GM21723 (cell line): ENCODE measurements around the gene RCBTB2.

Source experiments
- ATAC-seq: cut with Tn5 transposase; IDR thresholded peaks from one replicate; pipeline ENCODE4 v1.9.1; 2021; ENCODE audit warnings: mild to moderate bottlenecking, moderate library complexity; ENCODE audit not compliant: unreplicated experiment

The RCBTB2 gene

GRCh38 chr13:48564056-48564455 is 31.2 kb upstream of the RCBTB2 start:
- ATAC-seq: no peak

GRCh38 chr13:48563626-48564025 is 30.7 kb upstream of the RCBTB2 start:
- ATAC-seq: no peak

DNA sequence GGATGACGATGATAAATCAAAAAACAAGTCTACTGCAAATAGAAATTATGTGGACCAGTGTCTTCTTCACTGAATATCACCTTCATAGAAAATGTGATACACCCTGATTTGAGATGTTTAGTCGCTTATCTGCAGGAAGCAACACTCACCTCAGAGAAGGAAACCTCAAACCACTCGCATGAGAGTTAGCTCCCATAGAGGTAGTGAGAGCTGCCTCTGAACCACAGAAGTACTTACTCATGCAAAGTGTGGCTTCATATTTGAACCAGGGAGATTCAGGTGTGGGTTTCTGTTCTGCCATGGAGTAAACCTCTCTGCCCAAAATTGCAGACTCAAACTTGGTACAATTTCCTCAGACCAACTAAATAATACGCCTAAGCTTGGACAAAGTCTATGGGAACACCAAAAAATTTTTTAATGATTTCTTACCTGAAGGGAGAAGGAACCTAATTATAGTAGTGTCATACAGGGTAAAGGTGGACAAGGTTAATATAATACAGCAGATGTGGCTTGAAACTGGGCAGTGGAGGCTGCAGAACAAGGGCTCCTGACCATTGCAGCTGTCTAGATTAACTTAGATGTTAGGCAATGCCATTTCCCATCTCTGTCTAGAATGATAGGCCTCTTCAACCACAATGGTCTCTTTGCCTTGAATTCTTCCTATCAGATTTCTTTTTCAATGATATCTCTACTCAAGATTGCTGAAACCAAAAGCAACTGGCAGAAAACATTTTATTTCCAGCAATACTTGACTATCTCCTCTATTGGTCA is 29.6 kb upstream of the RCBTB2 start:
- ATAC-seq: peak; percentile 97

- ATAC-seq: peak; percentile 34
Observed at GRCh38 chr13:48561466-48562235, 28.8 kb upstream of the RCBTB2 start.

DNA sequence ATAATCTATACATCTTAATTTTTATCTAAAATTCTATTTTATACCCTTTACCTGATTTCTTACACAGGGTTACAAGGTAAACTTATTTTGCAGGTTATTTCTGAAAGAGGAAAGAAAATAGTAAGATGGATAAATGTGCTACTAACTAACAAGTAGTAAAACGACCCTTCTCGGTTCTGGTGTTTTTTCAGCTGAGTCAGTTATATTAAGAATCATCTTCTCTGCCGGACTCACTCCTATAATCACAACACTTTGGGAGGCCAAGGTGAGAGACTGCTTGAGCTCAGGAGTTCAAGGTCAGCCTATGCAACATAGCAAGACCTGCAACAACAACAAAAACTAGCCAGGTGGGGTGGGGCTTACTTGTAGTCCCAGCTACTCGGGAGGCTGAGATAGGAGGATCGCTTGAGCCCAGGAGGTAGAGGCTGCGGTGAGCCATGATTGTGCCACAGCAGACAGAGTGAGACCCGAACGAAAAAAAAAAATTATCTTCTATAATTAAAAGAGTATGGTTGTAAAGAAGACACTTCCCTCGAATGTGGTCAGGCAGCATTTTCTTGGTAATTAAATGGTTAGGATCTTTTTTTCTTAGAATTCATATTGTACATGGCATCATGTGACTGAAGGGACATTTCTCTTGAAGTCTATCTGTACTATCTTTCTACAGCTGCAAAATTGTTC is 27.9 kb upstream of the RCBTB2 start:
- no peak for ATAC-seq

DNA sequence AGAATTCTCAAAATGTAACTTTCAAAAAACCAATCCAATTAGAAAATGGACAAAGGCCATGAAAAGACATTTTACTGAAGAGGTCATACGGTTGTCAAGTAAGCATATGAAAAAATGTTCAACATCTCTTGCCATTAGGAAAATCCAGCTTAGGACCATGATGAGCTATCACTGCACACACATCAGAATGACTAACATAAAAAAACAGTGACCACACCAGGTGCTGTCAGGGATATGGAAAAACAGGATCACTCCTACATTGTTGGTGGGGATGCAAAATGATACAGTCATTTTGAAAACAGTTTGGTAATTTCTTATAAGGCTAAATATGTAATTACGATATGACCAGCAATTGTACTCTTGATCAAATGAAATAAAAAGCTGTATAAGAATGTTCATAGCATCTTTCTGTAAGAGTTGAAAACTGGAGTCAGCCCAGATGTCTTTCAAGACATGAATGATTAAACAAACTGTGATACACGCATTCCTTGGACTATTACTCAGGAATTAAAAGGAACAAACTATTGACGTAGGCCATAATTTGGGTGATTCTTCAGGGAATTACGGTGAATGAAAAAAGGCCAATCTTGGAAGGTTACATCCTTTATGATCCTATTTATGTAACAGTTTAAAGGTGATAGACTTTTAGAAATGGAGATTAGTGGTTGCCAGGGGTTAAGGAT is 26.9 kb upstream of the RCBTB2 start:
- ATAC-seq: no peak

DNA sequence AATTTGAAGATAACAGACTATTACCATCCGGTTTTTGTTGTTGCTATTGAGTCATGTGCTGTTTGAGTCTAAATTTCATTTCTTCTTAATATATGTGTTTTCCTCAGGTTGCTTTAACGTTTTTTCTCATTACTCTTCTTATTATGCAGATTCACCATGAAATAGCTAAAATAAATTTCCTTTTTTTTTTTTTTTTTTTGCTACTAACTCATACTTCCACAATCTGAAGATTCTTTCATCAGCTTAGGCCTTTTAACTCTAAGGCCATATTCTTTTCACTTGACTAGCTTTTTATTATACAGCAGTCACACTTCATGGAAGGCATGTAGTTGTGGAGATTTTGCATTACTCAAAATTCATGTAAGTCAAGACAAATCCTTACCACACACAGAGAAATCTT is 23.9 kb upstream of the RCBTB2 start:
- no peak for ATAC-seq

DNA sequence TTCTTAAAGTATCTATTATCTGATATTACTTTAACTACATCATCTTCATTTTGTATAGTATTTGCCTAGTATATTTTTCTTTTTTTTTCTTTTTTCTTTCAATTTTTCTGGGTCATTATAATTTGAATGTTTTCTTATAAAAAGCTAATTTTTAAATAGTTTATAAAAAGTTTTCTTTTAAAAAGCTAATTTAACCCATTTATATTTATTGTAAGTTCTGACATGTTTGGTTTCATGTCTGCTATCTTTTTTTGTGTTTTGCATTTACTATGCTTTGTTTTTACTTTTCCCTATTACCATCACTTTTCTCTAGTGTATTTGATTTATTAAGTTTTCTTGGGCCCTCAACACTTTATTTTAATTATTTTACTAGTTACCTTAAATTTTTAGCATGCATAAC is 22.6 kb upstream of the RCBTB2 start:
- ATAC-seq: no peak

- no peak for ATAC-seq
Observed at GRCh38 chr13:48551329-48551728, 18.4 kb upstream of the RCBTB2 start.

DNA sequence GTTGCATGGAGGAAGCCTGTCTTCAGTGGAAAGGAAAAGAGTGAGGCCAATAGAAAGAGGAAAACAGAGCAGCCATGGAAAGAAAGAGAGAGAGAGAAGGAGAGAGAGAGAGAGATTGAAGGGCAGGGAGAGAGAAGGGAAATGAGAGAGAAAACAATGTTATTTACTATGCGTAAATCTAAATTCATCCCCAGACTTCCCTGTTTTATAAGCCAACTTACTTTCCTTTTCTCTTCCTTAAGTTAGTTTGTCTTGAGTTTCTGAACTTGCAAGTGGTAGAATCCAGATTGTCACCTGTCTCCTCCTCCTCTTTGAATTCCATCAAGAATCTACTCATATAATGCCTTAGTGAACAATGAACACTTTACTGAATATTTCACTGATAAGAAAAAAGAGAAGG is 16.8 kb upstream of the RCBTB2 start:
- ATAC-seq: no peak

GRCh38 chr13:48547663-48548092 is 14.8 kb upstream of the RCBTB2 start:
- ATAC-seq: no peak

DNA sequence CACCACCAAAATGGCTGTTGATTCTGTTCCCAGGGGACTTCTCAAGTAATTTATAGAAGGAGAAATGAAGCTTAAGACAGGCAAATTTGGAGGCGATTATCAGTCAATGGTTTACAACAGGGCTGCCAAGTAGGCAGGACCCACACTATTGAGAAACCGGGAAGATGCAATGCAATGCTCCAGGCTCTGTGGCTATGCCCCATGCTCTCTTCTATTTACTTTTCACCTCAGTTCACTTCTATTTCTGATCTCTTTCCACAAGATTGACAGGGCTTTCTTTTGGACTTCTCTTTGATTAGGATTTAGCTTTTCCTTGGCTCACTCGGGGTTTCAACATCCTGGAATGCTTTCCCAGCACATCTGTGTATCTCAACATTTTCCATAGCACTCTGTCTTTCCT is 12.7 kb upstream of the RCBTB2 start:
- ATAC-seq: no peak

DNA sequence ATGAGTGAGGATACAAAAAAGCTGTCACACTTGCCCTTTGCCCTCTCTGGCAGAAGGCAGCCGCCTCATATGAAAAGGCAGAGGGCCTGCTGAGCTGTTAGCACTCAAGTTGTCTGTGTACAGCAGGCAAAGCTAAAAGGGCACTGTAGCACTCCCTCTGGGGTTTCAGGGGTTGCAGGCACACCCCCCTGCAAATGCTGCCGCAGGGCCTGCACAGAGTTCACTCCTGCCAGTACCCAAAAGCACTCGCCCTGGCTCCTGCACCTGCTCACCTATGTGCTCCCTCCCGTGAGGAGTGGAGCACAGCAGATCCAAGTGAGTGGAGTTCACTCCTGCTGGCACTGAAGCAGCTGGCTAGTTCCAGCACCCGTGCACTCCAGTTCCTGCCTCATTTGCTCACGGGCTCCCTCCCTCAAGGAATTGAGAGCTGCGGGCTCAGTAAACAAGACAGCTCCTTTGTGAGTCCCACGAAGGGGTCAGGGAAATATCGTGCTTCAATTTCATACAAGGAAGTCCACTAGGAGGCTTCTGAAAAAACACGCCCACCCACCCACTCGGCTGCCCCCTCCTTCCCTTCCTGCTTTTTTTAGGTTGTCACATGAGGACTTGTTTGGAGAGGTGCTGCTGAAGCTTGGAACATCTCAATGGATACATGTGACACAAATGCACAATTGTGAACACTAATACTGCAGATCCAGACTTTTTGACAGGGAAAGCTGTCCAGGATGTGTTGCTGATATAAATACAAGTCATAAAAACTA is 9.9 kb upstream of the RCBTB2 start:
- no peak for ATAC-seq

GRCh38 chr13:48542138-48542537 is 9.3 kb upstream of the RCBTB2 start:
- no peak for ATAC-seq

DNA sequence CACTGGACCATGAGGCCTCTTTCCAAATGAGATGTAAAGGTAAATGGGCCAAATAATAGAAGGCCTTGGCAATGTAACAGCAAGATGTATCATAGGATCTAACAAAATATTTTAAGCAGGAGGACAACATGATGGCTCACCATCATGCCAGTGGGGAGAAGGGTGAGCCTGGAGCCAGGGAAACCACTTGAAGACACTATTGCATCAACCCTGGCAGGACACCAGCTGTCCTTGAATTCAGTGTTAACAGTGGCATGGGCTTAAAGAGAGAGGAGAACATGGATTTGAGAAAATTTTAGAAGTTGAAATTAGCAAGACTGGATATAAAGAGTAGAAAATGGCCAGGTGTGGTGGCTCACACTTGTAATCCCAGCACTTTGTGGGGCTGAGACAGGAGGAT is 6.7 kb upstream of the RCBTB2 start:
- ATAC-seq: no peak

DNA sequence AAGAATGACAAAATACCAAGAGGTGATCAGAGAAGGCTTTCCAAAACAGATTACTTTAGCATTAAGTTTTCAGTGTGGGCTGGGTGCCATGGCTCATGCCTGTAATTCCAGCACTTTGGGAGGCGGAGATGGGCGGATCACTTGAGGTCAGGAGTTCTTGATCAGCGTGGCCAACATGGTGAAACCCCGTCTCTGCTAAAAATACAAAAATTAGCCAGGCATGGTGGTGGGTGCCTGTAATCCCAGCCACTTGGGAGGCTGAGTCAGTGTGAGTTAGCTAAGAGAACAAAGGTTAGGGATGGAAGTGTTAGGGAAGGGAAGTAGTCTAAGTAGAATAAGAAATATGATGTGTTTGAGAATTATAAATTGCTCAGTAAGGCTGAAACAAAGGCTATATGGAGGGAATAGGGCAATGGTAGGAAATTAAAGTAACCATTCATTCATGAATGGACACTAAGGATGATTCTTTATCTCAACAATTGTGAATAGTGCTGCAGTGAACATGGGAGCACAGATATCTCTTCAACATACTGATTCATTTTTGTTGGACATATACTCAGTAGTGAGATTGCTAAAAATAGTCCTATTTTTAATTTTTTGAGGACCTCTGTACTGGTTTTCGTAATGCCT is 3.9 kb upstream of the RCBTB2 start:
- ATAC-seq: no peak

DNA sequence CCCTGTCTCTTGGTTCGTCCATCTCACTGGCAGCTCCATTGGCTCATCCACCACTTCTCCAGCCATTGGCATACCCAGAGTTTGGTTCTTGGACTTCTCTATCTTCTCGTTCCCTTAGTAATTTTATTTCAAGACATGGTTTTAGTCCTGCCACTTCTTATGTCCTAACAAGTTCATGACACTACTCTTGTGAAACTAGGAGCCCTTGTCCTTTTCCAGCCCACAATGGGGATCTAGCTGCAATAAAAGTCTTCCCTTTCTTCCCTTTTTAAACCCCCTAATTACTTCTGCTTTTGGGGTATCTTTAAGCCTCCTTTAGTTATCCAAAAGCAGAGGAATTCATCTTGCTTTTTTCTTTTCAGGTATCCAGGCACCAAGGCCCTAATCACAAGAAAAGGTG is 2.9 kb upstream of the RCBTB2 start:
- no peak for ATAC-seq

DNA sequence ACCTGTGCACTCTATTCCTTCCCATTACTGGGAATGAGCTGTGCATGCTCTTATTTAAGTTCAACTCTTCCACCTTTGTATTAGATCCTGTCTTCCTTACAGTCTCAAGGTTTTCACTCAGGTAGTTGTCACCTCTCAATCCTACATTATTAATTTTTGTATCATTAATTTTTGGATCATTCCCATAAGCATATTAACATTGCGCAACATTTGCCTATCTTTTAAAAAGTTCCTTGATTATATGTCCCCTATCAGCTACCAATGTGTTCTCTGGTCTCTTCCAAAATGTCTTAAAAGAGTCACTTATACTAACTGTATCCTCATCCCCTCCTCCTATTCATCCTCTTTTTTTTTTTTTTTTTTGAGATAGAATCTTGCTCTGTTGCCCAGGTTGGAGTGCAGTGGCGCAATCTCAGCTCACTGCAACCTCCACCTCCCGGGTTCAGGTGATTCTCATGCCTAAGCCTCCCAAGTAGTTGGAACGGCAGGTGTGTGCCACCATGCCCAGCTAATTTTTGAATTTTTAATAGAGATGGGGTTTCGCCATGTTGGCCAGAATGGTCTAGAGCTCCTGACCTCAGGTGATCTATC is 2.1 kb upstream of the RCBTB2 start:
- ATAC-seq: no peak

DNA sequence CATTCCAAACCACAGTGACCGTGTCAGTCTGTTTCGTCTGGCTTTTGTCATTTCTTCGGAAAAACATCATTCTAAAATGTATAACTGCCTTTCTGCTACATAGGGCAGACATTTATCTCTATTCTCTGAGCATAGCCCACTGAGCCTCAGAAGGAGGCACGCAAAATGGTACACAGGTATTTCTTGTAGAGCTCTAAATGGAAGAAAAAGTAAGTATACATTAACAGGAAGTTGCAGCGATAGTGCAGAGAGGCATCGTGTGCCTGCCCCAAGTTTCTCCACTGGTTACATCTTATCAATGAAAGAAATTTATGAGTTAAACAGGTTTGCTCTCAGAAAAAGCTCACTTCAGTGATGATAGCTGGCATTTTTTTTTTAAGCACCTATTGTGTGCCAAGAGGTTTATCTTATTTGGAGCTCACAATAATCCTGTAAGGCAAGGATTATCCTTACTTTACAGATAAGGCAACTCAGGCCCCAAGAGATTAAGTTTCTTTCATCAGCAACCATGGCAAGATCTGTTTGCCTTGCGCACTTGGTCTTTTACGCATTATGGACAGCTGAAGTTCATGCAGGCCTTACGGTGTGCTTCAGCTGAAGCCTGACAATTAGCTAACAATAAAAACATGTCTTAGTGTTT is 1.2 kb upstream of the RCBTB2 start:
- ATAC-seq: no peak

- ATAC-seq: peak; percentile 17
Observed at GRCh38 chr13:48532256-48532505, 699 bp downstream of the RCBTB2 start.
